Esophagus muscularis mucosa (tissue), 4 donors: Measurements from ENCODE around the gene EBF4. TPM values are rescaled to one million over a fixed set of nuclear protein-coding genes. Genes with fewer than 3 reads are reported as not detected.

Experiments
- DNase-seq: peaks from one replicate; pipeline ENCODE4 v3.0.0-alpha.2; 2017; ENCODE audit errors: extremely low spot score
- H3K27ac ChIP-seq, 4 donors: fragments of 200-600 bp; sonication (generic); replicated peaks in 1 of 4; 1 replicate in 3 of 4; 2 replicates in 1 of 4; pipeline ENCODE4 v1.5.1; 2016 to 2019; ENCODE audit warnings: mild to moderate bottlenecking in 1 of 4
- H3K27me3 ChIP-seq, 4 donors: fragments of 200-600 bp; sonication (generic); one replicate each; pipeline versions ENCODE4 v1.5.1 to v1.6.0; 2016 to 2019
- H3K36me3 ChIP-seq, 4 donors: fragments of 200-600 bp; sonication (generic); one replicate each; pipeline ENCODE4 v1.5.1; 2016 to 2019
- H3K4me1 ChIP-seq, 4 donors: fragments of 200-600 bp; sonication (generic); one replicate each; pipeline ENCODE4 v1.5.1; 2016 to 2019
- H3K4me3 ChIP-seq, 4 donors: fragments of 200-600 bp; sonication (generic); 1 replicate in 2 of 4; 2 replicates in 2 of 4; pipeline ENCODE4 v1.5.1; 2016 to 2019; ENCODE audit warnings: mild to moderate bottlenecking in 4 of 4, moderate library complexity in 1 of 4
- H3K9me3 ChIP-seq, 4 donors: fragments of 200-600 bp; sonication (generic); 1 replicate in 3 of 4; 2 replicates in 1 of 4; pipeline ENCODE4 v1.5.1; 2016 to 2019
- CTCF ChIP-seq, 3 experiments: fragments of 200-600 bp in 2 of 3; fragments of 450-650 bp in 1 of 3; sonication (generic) in 2 of 3; IDR thresholded peaks; one replicate each; pipeline ENCODE4 v1.5.1; 2017 to 2019; ENCODE audit warnings: antibody characterized with exemption in 3 of 3, mild to moderate bottlenecking in 2 of 3, moderate library complexity in 1 of 3
- EP300 ChIP-seq: sonication (generic); formaldehyde crosslinking; IDR thresholded peaks from one replicate; pipeline ENCODE4 v1.6.1; 2017; ENCODE audit warnings: antibody characterized with exemption
- POLR2A ChIP-seq: fragments of 450-650 bp; IDR thresholded peaks from one replicate; pipeline ENCODE4 v1.6.1; 2017; ENCODE audit warnings: antibody characterized with exemption, moderate library complexity, mild to moderate bottlenecking, low read depth
- POLR2AphosphoS5 ChIP-seq, 2 donors: sonication (generic); formaldehyde crosslinking; IDR thresholded peaks; one replicate each; pipeline ENCODE4 v1.6.1; 2017; ENCODE audit warnings: antibody characterized with exemption in 2 of 2
- WGBS: methylation state at CpG from one replicate; pipeline ENCODE4 v1.1.5; 2018; 5-methylcytosine and 5-hydroxymethylcytosine counted together
- intact Hi-C: fragments of 100-400 bp; cut with DNase I; formaldehyde crosslinking; loops from one replicate; pipeline ENCODE4 v1.15.1; 2023
- total RNA-seq, 4 donors: library from RNA; depleted of rRNA; stranded (reverse); fragments of >200 nt; gene quantifications; one replicate each; pipeline versions ENCODE4 v1.1.0 to v1.2.1, GENCODE V29; 2016

The EBF4 gene
- total RNA-seq, 4 donors from 2014 or later = 23.7 to 46.7 (median 30.1) TPM

- Histone ChIP-seq H3K27ac (no peak overlapping the region), H3K27me3 (no peaks in the 10 kb centered on the region), H3K9me3 (peaks cover 0 to 15% (median 5%) of the 10 kb centered on the region in 4 donors), H3K4me1 (no peaks in the 10 kb centered on the region), H3K4me3 (no peak overlapping the region), H3K36me3 (peaks cover 0 to 5% (median 0%) of the 10 kb centered on the region in 4 donors)
- DNase-seq = peak; percentile 57
- TF ChIP-seq EP300 = no peak
- TF ChIP-seq CTCF (IDR thresholded peaks at IDR 0.05) = no peak
- TF ChIP-seq POLR2AphosphoS5 (IDR thresholded peaks at IDR 0.05) = no peak
- no peak for TF ChIP-seq POLR2A
- WGBS = 32% methylated on average over 3 of the region's 3 CpGs
- intact Hi-C loops = no loop called here
Measured at GRCh38 chr20:2713285-2713684, 20.7 kb downstream of the EBF4 start.

- peaks cover 0 to 20% (median 4%) of the 10 kb centered on the region in 4 donors for H3K36me3 ChIP-seq
- no peaks in the 10 kb centered on the region for H3K27me3 ChIP-seq
- H3K27ac ChIP-seq = no peak overlapping the region
- no peak overlapping the region for H3K4me3 ChIP-seq
- TF ChIP-seq EP300 (no peak), POLR2AphosphoS5 (IDR thresholded peaks at IDR 0.05) (no peak), POLR2A (no peak), CTCF (IDR thresholded peaks at IDR 0.05) (no peak)
- 58% methylated on average over 6 of the region's 6 CpGs for WGBS
- H3K4me1 ChIP-seq = no peaks in the 10 kb centered on the region
- intact Hi-C loops = no loop called here
- DNase-seq = peak; percentile 77
- peaks cover 0 to 11% (median 0%) of the 10 kb centered on the region in 4 donors for H3K9me3 ChIP-seq
Measured at GRCh38 chr20:2729251-2729713, 36.7 kb downstream of the EBF4 start.

GRCh38 chr20:2729791-2730190 lies 37.2 kb downstream of the EBF4 start:
- 38% methylated on average over 1 of the region's 1 CpG for WGBS

GRCh38 chr20:2734899-2735298 lies 42.3 kb downstream of the EBF4 start:
- H3K27ac ChIP-seq = no peak overlapping the region
- H3K4me1 ChIP-seq = no peaks in the 10 kb centered on the region
- peaks cover 0 to 16% (median 4%) of the 10 kb centered on the region in 4 donors for H3K36me3 ChIP-seq
- WGBS = 95% methylated on average over 2 of the region's 2 CpGs
- H3K4me3 ChIP-seq = no peak overlapping the region
- no peaks in the 10 kb centered on the region for H3K27me3 ChIP-seq
- intact Hi-C loops = no loop called here
- TF ChIP-seq EP300 = no peak
- no peak for TF ChIP-seq POLR2A
- no peak for TF ChIP-seq POLR2AphosphoS5 (IDR thresholded peaks at IDR 0.05)
- no peak for TF ChIP-seq CTCF (IDR thresholded peaks at IDR 0.05)
- peaks cover 0 to 11% (median 0%) of the 10 kb centered on the region in 4 donors for H3K9me3 ChIP-seq
- DNase-seq = peak; percentile 12

More at GRCh38 chr20:2729791-2730190, 37.2 kb downstream of the EBF4 start:
- intact Hi-C loops = no loop called here
- DNase-seq = peak; percentile 64
- Histone ChIP-seq H3K9me3 (peaks cover 0 to 11% (median 0%) of the 10 kb centered on the region in 4 donors), H3K4me3 (no peak overlapping the region), H3K27ac (no peak overlapping the region), H3K36me3 (peaks cover 0 to 17% (median 4%) of the 10 kb centered on the region in 4 donors), H3K27me3 (no peaks in the 10 kb centered on the region), H3K4me1 (no peaks in the 10 kb centered on the region)
- TF ChIP-seq CTCF (IDR thresholded peaks at IDR 0.05) (no peak), POLR2A (no peak), EP300 (no peak), POLR2AphosphoS5 (IDR thresholded peaks at IDR 0.05) (no peak)

GRCh38 chr20:2736441-2736840 lies 43.9 kb downstream of the EBF4 start:
- Histone ChIP-seq H3K27ac (no peak overlapping the region), H3K4me3 (no peak overlapping the region), H3K4me1 (no peaks in the 10 kb centered on the region), H3K9me3 (peaks cover 0 to 11% (median 0%) of the 10 kb centered on the region in 4 donors), H3K27me3 (no peaks in the 10 kb centered on the region), H3K36me3 (peaks cover 0 to 9% (median 4%) of the 10 kb centered on the region in 4 donors)
- 98% methylated on average over 3 of the region's 3 CpGs for WGBS
- TF ChIP-seq POLR2A = no peak
- no peak for TF ChIP-seq EP300
- no peak for TF ChIP-seq CTCF (IDR thresholded peaks at IDR 0.05)
- TF ChIP-seq POLR2AphosphoS5 (IDR thresholded peaks at IDR 0.05) = no peak
- intact Hi-C loops = no loop called here
- peak; percentile 82 for DNase-seq
